GM21529 (cell line): ENCODE results near the gene SLCO1C1.

ENCODE experiments used
- ATAC-seq: cut with Tn5 transposase; IDR thresholded peaks from one replicate; pipeline ENCODE4 v1.9.1; 2021; ENCODE audit not compliant: unreplicated experiment

The SLCO1C1 gene

GRCh38 chr12:20792971-20793370, 97.8 kb downstream of the SLCO1C1 start:
- ATAC-seq: no peak

GRCh38 chr12:20798554-20798953, 103.4 kb downstream of the SLCO1C1 start:
- no peak for ATAC-seq

GRCh38 chr12:20800160-20800559, 105.0 kb downstream of the SLCO1C1 start:
- no peak for ATAC-seq

GRCh38 chr12:20801035-20801434, 105.9 kb downstream of the SLCO1C1 start:
- ATAC-seq: no peak
